HEK293T (cell line): ENCODE data around the gene RBM8A.

Experiments used
- ARNT ChIP-seq: fragments of 450-650 bp; IDR thresholded peaks from 2 replicates; pipeline ENCODE4 v1.6.1; 2017; ENCODE audit warnings: mild to moderate bottlenecking
- BHLHE40 ChIP-seq: fragments of 450-650 bp; IDR thresholded peaks from 2 replicates; pipeline ENCODE4 v1.6.1; 2016; ENCODE audit warnings: mild to moderate bottlenecking, moderate library complexity, borderline replicate concordance
- CTBP1 ChIP-seq: fragments of 450-650 bp; IDR thresholded peaks from 2 replicates; pipeline ENCODE4 v1.6.1; 2016; ENCODE audit warnings: borderline replicate concordance
- FOXA1 ChIP-seq: fragments of 450-650 bp; IDR thresholded peaks from 2 replicates; pipeline ENCODE4 v1.6.1; 2016; ENCODE audit warnings: mild to moderate bottlenecking
- FOXK2 ChIP-seq: fragments of 450-650 bp; IDR thresholded peaks from 2 replicates; pipeline ENCODE4 v1.6.1; 2016; ENCODE audit warnings: mild to moderate bottlenecking
- FOXM1 ChIP-seq: fragments of 450-650 bp; IDR thresholded peaks from 2 replicates; pipeline ENCODE4 v1.6.1; 2017; ENCODE audit warnings: mild to moderate bottlenecking, borderline replicate concordance
- HDGF ChIP-seq: fragments of 450-650 bp; IDR thresholded peaks from 2 replicates; pipeline ENCODE4 v1.6.1; 2017; ENCODE audit warnings: antibody characterized with exemption, borderline replicate concordance
- L3MBTL2 ChIP-seq: fragments of 450-650 bp; conservative IDR thresholded peaks from 2 replicates; pipeline ENCODE4 v1.6.1; 2016; ENCODE audit warnings: mild to moderate bottlenecking
- PKNOX1 ChIP-seq: fragments of 450-650 bp; IDR thresholded peaks from 2 replicates; pipeline ENCODE4 v1.6.1; 2016
- SP1 ChIP-seq: fragments of 450-650 bp; IDR thresholded peaks from 2 replicates; pipeline ENCODE4 v1.6.1; 2017
- SUZ12 ChIP-seq: fragments of 450-650 bp; IDR thresholded peaks from 2 replicates; pipeline ENCODE4 v1.6.1; 2016; ENCODE audit warnings: mild to moderate bottlenecking
- ZNF384 ChIP-seq: fragments of 450-650 bp; IDR thresholded peaks from 2 replicates; pipeline ENCODE4 v1.6.1; 2016

DNA sequence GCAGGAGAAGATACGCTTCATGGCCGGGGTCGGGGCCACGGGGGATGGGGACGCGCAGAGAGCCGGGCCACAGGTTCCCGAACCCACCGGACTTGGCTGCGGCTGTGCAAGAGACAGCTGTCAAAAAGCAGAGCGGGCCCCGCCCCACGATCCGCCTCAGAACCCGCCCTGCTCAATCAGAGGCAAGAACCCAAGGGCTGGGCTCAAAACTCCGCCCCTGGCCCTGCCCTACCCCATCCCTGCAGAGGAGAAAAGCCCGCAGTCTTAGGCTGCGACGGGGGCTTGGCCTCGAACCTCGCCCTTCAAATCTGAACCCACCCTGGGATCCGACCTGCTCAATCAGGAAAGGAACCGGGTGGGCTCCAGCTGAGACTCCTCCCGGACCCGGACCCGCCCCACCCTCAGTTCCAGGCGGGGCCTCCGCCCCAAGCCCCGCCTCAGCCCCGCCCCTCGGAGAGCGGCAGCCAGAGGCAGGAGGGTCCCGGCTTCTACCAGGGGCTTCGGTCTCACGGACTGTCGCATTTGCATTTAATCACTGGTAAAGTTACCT is 41.5 kb downstream of the RBM8A start, which contains the start of gene ANKRD35:
- no peak for TF ChIP-seq ZNF384
- TF ChIP-seq SUZ12, result no peak
- peak; percentile 41; the same call in 1 of the 2 replicates for TF ChIP-seq SP1
- TF ChIP-seq HDGF, result no peak
- no peak for TF ChIP-seq L3MBTL2
- no peak for TF ChIP-seq BHLHE40
- no peak for TF ChIP-seq CTBP1
- no peak for TF ChIP-seq FOXK2
- TF ChIP-seq FOXM1, result no peak
- TF ChIP-seq ARNT, result no peak
- TF ChIP-seq PKNOX1, result peak; percentile 46; the same call in 1 of the 2 replicates
- TF ChIP-seq FOXA1, result no peak
